Activated CD4-positive, alpha-beta T cell treated with anti-CD3 and anti-CD28 coated beads for 1 hour (primary cell): ENCODE data around the gene DLG3.
"Not testable (repeated sequence)": the region's sequence is repeated elsewhere in the genome, so short reads cannot be mapped to it uniquely, and the experiment has no call there.

Source experiments
- DNase-seq: peaks from one replicate; pipeline ENCODE4 v3.0.0-alpha.2; 2020

DLG3 gene

DNA sequence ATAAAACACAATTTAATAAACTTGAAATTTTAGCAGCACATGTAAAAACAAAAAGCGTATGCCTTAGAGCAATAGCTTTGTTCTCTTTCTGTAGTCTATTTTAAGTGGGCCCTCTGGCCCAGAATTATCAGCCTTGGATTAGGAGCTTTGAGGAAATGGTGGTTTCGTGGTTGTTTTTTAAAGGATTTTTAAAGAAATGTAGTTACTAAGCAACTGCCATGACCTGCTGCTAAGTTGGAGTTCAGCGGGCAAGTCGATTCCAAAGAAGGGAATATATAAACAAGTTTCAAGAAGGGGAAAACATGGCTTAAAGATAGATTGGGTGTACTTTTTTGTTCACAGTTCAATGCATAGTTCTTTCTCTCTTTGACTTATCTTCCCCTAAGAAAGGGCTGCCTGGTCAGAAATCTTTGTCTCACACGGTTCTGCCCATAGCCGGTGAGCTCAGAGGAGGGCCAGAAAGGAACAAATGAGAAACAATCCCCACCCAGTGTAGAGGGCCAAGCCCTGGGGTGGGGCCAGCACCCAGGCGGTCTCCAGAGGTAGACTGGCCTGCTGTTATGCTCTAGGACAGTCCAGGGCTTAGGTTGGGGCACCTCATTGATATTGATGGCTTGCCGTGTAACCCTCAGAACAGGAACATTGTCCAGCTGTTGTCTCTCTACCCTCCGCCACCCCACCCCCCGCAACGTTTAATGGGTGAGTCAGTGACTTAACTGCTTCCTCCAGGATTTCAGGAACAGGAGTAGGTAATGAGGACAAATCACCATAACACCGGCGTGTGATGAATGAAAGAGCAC is 32.5 kb downstream of the DLG3 start:
- DNase-seq: no peak

DNA sequence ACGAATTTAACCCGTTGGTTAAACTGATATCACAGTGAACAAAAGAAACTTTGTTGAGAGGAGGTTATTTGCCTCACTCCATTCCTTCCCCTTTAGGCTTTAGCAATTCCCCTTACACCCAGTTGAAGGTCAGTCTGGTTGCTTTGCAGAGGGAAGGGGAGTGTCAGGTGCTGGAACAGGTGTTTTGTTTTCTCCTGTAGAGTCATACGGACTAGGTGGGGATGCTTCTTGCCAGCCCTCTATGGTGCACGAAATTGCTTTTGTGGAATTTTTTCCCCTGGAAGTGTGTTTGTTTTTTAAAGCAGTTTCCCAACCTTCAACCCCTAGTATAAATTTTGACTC is 33.1 kb downstream of the DLG3 start:
- no peak for DNase-seq

DNA sequence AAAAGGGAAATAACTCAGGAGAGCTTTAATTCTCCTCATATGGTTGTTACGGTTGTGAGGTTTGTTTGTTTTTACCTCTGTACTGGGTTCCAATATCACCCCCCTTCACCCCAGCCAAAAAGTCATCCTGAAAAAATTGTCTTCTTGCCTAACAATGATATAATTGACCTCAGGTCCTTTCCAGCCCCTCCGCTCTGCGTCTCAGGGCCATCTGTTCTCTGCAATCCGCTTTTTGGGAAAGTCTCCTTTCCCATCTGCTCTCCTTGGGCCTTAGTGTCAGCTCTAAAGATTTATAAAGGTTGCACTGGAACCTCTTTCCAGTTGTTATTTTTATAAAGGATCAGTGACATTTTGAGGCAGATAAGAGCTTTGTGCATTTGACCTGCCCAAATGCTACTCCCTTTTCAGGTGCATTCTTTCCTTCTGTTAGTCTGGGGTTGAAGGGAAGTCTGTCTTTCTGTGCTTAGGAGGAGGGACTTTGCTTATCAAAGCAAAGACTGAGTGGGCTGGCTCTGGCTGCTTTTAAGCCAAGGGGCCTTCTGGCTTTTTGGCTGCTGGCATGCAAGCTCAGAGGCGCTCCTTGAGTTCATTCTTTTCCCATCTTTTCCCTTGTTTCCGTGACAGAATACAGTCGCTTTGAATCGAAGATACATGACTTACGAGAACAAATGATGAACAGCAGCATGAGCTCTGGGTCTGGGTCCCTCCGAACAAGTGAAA is 34.1 kb downstream of the DLG3 start:
- DNase-seq: no peak

DNA sequence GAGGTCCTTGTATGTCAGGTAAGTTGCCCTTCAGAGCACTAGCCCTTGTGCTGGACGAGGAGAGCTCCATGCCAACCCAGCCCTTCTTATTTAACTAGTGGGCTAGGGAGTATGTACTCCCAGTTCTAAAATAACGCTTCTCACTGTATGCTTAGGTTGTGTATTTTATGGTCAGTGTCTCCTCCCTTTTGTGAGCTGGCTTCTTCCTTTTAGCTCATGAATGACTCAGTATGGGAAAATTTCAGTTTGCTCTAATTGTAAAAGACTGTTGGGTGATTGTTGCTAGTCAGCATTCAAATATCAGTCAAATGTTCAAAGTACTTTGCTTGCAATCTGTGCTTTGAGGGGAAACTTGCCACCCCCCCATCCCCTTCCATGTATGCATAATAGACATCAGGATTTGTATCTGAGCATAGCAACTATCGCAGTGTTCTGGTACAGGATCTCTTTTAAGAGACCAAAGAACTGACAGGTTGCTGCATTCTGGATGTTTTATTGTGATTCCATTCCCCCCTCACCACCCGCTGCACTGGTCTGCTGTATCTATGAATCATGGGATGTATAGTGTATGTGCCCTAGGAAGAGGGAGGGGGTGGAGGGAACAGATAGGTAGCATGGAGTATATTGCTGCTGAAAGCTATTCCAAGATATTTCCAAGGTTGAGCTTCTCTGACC is 34.7 kb downstream of the DLG3 start:
- no peak for DNase-seq

DNA sequence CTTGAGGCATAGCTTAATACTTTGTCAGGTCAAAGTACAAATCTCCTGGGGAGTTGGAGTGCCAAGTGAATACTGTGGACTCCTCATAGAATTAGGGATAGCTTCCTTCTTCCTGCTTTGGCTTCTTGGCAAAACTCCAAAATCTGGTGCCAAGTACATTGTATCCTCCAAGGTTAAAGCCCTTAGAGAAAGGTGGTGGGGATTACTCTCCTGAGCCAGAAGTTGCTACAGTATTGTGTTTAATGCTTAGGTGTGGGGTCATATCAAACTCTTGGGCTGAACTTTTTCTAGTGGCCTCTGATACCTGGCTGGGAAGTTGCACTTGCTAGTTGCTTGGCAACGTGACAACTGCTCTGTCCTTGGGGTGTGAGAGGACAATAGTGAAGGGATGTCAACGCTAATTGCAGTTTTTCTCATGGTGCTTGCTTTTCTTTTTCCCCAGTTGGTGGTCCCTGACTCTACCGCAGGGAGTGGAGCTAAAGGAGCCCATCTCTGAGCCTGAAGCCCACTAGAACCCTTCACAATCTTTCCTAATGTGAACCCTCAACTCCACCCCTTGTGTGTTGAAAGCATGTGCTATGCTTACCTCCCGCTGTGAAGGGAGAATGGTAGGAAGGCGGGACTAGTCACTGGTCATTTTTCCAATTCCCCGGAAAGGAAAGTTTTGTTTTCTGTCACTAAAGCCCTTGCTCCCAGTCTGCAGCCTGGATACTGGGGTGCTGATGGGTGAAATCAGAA is 35.5 kb downstream of the DLG3 start:
- DNase-seq: no peak

DNA sequence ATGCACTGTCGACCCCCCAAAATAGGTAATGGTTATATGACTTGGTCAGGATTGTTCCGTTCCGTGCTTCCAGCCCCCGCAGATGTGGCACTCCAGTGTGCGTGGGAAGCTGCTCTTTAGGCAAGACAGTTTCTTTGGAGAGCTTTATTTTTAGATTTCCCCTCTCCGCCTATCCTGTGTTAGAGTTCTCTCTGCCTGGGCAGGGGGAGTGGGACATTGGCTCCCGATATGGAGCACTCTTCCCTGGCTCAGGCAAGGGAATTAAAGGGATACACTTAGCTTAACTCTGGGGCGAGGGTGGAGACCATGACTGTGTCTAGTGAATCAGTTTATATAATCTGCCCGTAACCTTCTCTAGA is 36.0 kb downstream of the DLG3 start:
- no peak for DNase-seq

DNA sequence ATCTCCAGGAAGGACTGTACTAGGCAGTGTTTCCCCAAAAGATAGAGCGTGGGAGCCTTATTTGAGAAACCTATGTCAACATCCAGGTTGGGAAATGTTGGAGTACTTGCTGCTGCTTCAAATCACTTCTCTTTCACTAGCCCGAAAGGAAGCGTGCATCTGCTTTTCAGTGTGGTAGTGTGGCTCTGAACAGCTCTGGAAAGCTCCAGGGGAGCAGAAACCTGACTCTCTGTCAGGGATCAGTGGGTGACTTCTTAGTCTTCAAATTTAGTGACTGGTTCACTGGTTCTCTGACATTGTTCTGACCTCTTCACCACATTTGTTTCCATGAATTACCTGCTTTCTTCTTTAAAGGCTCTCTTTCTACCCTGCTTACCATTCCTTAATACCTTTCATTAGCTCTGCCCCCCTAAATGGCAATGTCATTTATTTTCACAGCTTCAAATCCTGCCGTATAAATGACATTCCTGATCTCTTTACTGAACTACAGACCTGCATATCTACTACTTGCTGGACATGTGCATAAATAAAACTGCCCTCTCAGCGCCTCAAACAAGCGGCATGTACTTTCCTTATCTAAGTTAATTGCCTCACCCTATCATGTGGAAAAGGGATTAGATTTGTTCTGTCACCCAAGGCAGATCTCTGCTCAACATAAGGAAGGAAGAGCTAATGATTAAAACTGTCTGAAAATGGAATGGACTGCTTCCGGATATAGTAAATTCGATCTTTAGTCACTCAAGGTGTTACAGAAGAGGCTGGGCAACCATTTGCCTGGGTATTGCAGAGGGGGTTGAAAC is 37.0 kb downstream of the DLG3 start:
- DNase-seq: no peak

DNA sequence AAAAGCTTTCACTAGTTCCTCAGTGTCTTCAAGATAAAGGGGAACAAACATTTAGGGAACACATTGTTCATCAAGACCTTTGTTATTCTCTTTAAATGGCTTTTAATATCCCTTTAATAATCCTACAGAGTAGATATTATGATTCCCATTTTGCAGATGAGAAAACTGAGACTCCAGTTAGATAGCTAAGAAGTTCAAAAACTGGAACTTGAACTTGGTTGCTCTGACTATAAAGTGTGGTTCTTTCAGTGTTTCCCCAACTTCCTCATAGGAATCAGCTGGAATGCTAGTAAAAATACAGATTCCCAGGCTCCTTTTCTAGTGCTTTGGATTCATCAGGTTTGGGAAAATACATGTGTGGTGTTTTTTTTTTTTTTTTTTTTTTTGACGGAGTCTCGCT is 37.7 kb downstream of the DLG3 start:
- DNase-seq: no peak

DNA sequence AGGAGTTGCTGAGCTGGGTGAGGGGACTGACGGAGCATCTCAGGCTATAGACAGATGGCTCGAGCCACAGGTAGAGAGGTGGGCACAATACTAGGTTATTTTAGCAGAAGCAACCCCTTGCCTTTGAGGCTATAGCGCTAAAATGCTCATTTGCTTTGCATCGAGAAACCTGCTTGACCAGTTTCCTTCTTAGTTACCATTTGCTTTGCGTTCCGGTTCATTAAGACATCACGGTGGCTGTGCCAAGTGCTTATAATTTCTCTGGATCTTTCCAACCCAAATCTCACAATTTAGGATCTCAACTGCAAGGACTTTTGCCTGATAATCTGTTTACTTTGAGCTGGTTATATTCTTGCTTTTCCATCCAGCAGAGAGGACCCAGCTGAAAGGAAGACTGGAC is 40.8 kb downstream of the DLG3 start:
- no peak for DNase-seq

DNA sequence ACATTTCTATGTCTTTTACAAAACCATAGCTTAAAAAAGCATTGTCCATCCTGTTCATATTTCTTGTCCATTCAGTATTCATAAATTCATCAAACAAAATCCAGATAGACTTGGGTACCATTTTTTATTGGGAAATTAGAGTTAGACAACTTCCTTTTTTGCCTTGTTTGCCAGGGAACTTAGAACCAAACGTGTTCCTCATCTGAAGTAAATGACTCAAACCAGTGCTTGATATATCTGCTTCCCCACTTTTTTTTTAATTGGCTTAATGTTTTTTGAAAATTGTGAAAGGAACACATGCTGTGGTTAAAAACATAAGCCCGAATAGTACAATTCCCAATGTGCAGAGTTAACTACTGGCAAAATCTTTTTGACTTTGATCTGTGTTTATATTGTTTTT is 44.2 kb downstream of the DLG3 start:
- no peak for DNase-seq

DNA sequence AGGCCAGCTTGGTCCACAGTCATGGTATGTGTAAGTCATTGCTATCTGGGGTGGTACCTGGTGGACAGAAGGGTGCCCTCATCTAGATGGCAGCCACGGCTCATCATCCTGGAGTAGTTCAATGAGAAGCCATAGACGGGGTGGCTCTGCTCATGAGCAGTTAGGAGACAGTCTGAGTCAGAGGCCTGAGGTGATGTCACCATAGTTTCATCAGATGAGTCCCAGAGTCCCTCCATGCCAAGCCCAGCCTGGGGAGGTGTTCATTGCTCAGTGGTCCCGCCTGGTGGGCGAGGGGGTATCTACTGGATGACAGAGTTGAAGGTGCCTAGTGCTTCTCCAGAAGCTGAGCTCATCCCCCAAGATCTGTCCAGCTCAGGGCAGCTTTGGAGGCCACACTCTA is 49.8 kb downstream of the DLG3 start:
- no peak for DNase-seq

DNA sequence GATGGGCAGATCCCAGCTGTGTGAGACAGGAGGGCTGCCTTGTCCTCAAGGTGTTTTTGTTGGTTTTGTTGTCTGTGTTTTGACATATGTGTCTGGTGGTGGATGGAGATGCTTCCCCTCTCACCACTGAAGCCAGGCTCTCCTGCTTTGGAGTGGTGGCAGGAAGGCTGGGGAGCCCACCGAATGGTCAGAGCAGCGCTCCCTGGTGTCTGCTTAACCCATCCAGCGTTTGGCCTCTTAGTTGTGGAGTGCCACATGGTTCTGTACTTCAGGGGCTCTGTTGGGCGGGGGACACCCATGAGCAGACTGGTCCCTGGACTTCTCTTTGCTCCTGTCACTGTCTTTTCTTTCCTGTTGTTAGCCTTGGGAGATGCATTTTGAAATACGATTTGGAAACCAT is 51.9 kb downstream of the DLG3 start:
- no peak for DNase-seq

DNA sequence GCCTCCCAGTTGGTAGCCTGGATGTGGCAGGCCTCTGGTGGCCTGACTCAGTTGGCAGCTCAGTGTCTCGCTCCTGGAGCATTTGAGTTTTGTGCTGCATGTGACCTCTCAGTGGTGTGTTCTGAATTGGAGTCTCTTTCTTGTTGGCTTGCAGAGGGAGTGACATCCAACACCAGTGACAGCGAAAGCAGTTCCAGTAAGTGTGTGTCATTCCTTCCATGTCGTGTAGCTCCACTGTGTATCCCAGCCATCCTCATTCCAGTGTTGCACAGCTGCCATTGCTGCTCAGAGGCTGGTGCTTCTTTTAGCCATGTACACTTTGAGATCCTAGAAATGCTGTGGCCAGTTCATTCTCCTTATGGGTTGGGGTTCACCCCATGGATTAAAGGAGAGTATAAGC is 52.4 kb downstream of the DLG3 start:
- DNase-seq: no peak

DNA sequence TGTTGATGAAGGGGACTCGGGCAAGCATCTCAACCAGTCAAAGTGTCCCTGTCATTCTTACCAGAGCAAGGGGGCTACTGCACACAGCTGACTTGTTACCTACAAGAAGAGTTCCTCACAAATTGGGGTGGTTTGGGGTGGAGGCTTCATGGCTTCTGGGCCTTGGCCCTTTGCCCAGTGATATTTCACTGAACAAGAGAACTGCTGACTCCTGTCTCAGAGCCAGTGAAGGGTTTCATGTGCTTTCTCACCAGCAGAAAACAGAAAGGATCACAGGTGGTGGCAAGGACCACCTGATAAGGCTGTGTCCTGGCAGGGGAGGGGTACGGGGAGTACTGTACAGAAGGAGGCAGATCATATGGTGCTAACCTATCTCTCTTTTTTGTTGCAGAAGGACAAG is 53.5 kb downstream of the DLG3 start:
- no peak for DNase-seq

DNA sequence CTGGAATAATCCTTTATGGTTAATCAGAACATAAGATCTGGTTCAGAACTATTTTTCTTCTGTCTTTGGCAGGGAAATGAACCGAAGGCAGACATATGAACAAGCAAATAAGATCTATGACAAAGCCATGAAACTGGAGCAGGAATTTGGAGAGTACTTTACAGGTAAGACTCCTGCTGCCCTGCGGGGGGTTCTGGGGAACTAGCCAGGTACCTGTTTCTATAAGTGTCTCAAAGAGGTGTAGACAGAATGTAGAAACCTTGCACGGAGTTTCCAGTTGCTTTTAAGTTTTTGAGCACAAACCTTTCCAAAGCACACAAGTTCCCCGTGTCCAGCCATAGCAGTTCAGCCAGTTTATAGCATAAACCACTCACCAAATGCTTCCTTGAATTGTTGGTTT is 56.2 kb downstream of the DLG3 start:
- no peak for DNase-seq

DNA sequence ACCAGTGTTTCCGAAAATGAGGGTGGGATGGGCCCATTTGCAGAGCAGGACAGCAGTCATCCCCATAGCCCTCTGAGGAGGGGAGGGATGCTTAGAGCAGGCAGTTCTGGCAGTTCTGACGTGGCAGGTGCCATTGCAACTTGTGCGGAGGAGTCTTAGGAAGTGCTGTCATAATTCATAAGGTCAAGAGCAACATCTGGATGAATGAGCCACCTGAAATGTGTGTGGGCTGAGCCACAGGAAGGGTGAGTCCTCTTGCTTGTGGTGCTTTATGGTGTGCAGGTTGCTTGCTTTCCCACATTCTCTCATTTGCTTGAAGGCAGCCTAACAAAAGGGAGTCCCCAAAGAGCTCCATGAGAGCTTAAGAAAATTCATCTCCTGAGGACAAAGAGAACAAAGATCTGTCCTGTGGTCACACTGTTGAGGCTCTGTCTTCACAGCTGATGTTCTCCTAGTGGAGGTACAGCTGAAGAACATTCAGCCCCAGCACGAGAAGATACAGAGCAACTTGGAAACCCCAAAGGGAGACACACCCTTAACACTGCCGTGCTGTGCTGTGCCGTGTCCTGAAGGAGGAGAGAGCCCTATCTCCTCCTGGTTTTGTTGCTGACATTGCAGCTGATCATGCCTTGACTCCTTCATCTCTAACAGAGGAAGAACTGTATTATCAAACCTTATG is 60.3 kb downstream of the DLG3 start:
- DNase-seq: no peak

DNA sequence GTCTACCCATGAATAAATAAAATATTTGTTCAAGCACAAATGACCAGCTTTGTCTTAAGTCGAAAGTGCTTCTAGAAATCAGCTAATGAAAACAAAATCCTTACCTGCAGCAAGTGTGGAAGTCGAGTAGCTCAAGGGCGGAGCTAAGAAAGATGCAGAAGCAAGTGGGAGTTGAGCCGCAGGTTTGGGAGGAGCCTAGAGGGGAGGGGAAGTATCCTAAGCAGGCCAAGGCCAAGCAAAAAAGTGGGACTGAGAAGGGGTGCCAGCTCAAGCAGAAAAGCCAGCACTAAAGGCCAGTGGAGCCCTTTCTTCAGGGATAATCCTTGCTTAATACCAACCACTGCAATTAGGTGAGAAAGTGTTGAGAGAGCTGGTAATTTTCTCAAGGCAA is 60.8 kb downstream of the DLG3 start:
- DNase-seq: no peak

DNA sequence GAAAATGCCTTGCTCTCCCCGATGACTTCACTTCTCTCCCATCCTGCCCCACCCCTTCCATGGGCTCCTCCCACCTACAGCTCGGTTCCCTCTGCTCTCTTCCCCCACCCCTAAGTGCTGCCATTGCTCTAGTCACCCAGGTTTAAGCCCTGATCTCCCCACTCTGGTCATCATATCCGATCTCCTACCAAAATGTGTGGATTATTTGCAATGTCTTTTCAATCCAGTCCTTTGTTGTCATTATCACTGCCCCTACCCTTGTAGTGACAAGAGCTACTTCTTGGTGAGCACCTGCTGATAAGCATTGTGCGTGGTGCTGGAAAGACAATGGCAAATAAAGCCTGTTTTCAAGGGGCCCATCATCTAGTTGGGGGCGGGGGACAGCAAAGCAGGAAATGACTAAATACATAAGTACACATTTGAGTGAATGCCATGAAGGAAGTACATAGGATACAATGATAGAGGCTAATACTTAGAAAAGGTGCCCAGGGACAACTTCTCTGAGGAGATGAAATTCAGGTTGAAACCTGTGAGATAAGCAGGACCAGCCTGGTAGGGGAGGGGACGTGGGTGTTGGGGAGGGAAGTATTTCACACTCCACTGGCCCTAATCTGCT is 63.8 kb downstream of the DLG3 start:
- DNase-seq: no peak

DNA sequence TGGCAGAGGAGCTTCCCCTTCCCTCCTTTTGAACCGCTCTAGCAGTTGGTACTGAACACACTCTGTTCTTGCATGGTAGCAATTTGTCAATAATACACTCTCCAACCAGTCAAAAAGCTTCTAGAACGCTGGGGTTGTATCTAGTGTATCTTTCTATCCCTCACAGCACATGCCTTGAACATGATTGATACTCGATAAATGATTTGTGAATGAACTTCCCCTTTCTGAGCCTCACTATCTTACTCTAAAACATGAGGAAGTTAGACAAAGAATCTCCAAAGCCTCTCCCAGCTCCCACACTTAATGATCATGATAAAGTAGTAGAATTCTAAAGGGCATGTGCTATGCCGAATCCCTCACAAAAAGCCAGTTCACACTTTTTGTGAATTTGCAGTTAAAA is 64.4 kb downstream of the DLG3 start:
- DNase-seq: no peak

DNA sequence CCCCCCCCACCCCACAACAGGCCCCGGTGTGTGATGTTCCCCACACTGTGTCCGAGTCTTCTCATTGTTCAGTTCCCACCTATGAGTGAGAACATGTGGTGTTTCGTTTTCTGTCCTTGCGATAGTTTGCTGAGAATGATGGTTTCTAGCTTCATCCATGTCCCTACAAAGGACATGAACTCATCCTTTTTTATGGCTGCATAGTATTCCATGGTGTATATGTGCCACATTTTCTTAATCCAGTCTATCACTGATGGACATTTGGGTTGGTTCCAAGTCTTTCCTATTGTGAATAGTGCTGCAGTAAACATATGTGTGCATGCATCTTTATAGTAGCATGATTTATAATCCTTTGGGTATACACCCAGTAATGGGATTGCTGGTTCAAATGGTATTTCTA is 70.6 kb downstream of the DLG3 start:
- not testable (repeated sequence) for DNase-seq

DNA sequence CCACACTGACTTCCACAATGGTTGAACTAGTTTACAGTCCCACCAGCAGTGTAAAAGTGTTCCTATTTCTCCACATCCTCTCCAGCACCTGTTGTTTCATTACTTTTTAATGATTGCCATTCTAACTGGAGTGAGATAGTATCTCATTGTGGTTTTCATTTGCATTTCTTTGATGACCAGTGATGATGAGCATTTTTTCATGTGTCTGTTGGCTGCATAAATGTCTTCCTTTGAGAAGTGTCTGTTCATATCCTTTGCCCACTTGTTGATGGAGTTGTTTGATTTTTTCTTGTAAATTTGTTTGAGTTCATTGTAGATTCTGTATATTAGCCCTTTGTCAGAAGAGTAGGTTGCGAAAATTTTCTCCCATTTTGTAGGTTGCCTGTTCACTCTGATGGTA is 71.1 kb downstream of the DLG3 start:
- DNase-seq: not testable (repeated sequence)

DNA sequence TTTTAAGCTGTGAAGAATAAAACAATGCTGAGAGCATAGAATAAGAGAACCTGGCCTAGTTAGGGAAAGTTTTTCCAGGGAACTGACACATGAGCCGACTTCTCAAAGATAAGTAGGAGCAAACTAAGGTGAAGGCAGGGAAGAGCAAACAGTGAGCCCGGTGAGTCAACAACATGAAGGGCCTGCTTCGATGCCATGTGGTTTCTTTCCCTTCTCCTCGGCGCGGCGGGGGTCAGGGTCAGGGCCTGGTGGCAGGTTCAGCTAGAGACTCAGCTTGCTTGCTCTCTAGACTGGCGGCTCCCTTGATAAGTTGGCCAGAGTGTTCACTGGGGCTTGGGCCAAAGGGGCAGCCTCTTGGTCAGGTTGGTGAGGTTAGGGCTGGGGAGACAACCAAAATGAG is 81.1 kb downstream of the DLG3 start:
- DNase-seq: no peak
